ENCODE measurements around the gene DYNC1LI1. TPM values are rescaled to one million over a fixed set of nuclear protein-coding genes. Genes with fewer than 3 reads are reported as not detected.

Gene DYNC1LI1
- total and polyA plus RNA-seq, 9 of the 15 experiments (the other 6 are each of a cell fraction or from before 2014, with no cell fraction given), result 21.0 to 85.4 (median 61.3) TPM

DNA sequence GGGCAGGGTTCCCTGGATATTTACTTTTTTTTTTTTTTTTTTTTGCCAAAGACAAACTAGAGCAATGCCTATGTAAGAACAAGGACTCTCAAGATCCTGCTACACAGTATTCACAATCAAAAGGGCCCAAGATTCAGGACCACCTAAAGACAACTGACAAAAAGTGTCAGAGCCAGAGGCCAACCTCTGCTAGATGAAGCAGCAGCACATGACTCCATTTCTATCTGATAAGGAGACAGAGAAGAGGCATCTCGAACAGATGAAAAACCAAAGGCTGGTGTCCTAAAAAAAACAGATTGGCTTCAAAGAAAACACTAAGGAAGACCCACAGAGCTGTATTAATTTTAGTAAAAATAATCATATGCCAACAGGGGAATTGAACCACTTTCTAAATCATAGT, 88.0 kb downstream of the DYNC1LI1 start:
- WGBS (ENCODE audit: insufficient coverage, low coverage, missing lambda C conversion rate), result 19% methylated on average over 1 of the region's 1 CpG
- Histone ChIP-seq H4K20me1 (replicated peaks; ENCODE audit: control insufficient read depth, insufficient read depth, low read length) (no peaks in the 10 kb centered on the region), H3K4me3 (no peak overlapping the region), H3K4me2 (ENCODE audit: insufficient read depth, low read length) (no peak overlapping the region), H3K36me3 (ENCODE audit: control insufficient read depth, insufficient read depth, low read length) (peaks cover 40% of the 10 kb centered on the region), H3K9me1 (ENCODE audit: control insufficient read depth, insufficient read depth, low read length) (no peaks in the 10 kb centered on the region), H3K27ac (ENCODE audit: extremely low read depth, low read depth, low read length) (no peak overlapping the region), H3K9ac (ENCODE audit: insufficient read depth in 1 of 2, low read depth in 2 of 2, low read length in 2 of 2) (no peak overlapping the region), H3K27me3 (ENCODE audit: control insufficient read depth in 2 of 2, insufficient read depth in 2 of 2, low read length in 2 of 2) (no peaks in the 10 kb centered on the region), H3K79me2 (ENCODE audit: control insufficient read depth, insufficient read depth, low read length) (no peaks in the 10 kb centered on the region), H3K9me3 (replicated peaks; ENCODE audit: control insufficient read depth, insufficient read depth, low read depth, low read length) (no peaks in the 10 kb centered on the region), H3K4me1 (replicated peaks in 1 of 2; ENCODE audit: control insufficient read depth in 2 of 2, insufficient read depth in 2 of 2, low read length in 2 of 2) (peaks cover 0 to 3% of the 10 kb centered on the region in 2 experiments; a peak in 1 of 5 replicates), H2AFZ (ENCODE audit: low read depth, low read length) (no peak overlapping the region)
- ATAC-seq (peak; percentile 32; the same call in 2 of the 3 replicates), FAIRE-seq (no peak), DNase-seq (ENCODE audit: extremely low read depth in 1 of 4, low spot score in 3 of 4) (no peak)
- intact Hi-C loops (cut with micrococcal nuclease), result no loop called here
- in situ Hi-C loops (cut with MboI), result no loop called here
- TF ChIP-seq NFATC3 (IDR thresholded peaks at IDR 0.05), result no peak
- TF ChIP-seq, protein P1, sequence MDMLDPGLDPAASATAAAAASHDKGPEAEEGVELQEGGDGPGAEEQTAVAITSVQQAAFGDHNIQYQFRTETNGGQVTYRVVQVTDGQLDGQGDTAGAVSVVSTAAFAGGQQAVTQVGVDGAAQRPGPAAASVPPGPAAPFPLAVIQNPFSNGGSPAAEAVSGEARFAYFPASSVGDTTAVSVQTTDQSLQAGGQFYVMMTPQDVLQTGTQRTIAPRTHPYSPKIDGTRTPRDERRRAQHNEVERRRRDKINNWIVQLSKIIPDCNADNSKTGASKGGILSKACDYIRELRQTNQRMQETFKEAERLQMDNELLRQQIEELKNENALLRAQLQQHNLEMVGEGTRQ (CRISPR knock-in tag; IDR thresholded peaks at IDR 0.05), result peak; percentile 64
- no peak for TF ChIP-seq MED1 (CRISPR knock-in tag; IDR thresholded peaks at IDR 0.05; ENCODE audit: borderline replicate concordance)
- no peak for TF ChIP-seq ZNF830 (CRISPR knock-in tag; IDR thresholded peaks at IDR 0.05)
- no peak for TF ChIP-seq PHB2 (IDR thresholded peaks at IDR 0.05; ENCODE audit: low read depth)
- peak; percentile 53; the same call in 1 of the 2 replicates for TF ChIP-seq BHLHE40 (IDR thresholded peaks at IDR 0.05; ENCODE audit: low read length)
- TF ChIP-seq ZNF780A (CRISPR knock-in tag; IDR thresholded peaks at IDR 0.05), result no peak
- no peak for TF ChIP-seq ZNF766 (CRISPR knock-in tag; conservative IDR thresholded peaks at IDR 0.05)
- POLR2A ChIA-PET, result interaction anchor here (1.1 to 2.1 kb wide), 4 partner anchors 9 to 324 kb away, joined by 3 to 8 read pairs (median 4); no protein-coding TSS in a partner anchor
- BruUV-seq (replicated peaks), result no TSS peak
- CTCF ChIA-PET (ENCODE audit: low intra/inter-chr PET ratio), result no interaction called here

All from K562 (cell line).